ENCODE measurements around the gene TSPAN11. TPM values are rescaled to one million over a fixed set of nuclear protein-coding genes. Genes with fewer than 3 reads are reported as not detected.

Gene TSPAN11
- total RNA-seq, 1 donor from 2014 or later: 31.0 TPM

- H3K9me3 Mint-ChIP-seq (ENCODE audit: unreplicated experiment): peaks cover 32% of the 10 kb centered on the region
- DNase-seq: no peak
- no peak overlapping the region for H3K4me3 Mint-ChIP-seq (ENCODE audit: unreplicated experiment)
- TF ChIP-seq CTCF (IDR thresholded peaks at IDR 0.05; ENCODE audit: partially characterized antibody, unreplicated experiment): no peak
- peaks cover 32% of the 10 kb centered on the region for H3K27me3 Mint-ChIP-seq (ENCODE audit: unreplicated experiment)
- H3K4me1 Mint-ChIP-seq (ENCODE audit: low read depth, unreplicated experiment): peaks cover 44% of the 10 kb centered on the region
- H3K36me3 Mint-ChIP-seq (ENCODE audit: unreplicated experiment): peaks cover 7% of the 10 kb centered on the region
- no peak overlapping the region for H3K27ac Mint-ChIP-seq (ENCODE audit: unreplicated experiment)
Observed at GRCh38 chr12:30992381-30992780, 65.8 kb downstream of the TSPAN11 start.

GRCh38 chr12:30993766-30994165 lies 67.2 kb downstream of the TSPAN11 start:
- Mint-ChIP-seq H3K27ac (ENCODE audit: unreplicated experiment) (no peak overlapping the region), H3K4me3 (ENCODE audit: unreplicated experiment) (no peak overlapping the region)

GRCh38 chr12:30994274-30994673 lies 67.7 kb downstream of the TSPAN11 start:
- Mint-ChIP-seq H3K9me3 (ENCODE audit: unreplicated experiment) (peaks cover 27% of the 10 kb centered on the region), H3K4me1 (ENCODE audit: low read depth, unreplicated experiment) (peaks cover 37% of the 10 kb centered on the region), H3K4me3 (ENCODE audit: unreplicated experiment) (no peak overlapping the region), H3K27me3 (ENCODE audit: unreplicated experiment) (peaks cover 27% of the 10 kb centered on the region), H3K27ac (ENCODE audit: unreplicated experiment) (no peak overlapping the region), H3K36me3 (ENCODE audit: unreplicated experiment) (peaks cover 7% of the 10 kb centered on the region)
- TF ChIP-seq CTCF (IDR thresholded peaks at IDR 0.05; ENCODE audit: partially characterized antibody, unreplicated experiment): no peak
- peak; percentile 8 for DNase-seq

More at GRCh38 chr12:30993766-30994165, 67.2 kb downstream of the TSPAN11 start:
- no peak for TF ChIP-seq CTCF (IDR thresholded peaks at IDR 0.05; ENCODE audit: partially characterized antibody, unreplicated experiment)
- H3K36me3 Mint-ChIP-seq (ENCODE audit: unreplicated experiment): peaks cover 7% of the 10 kb centered on the region
- DNase-seq: no peak
- H3K9me3 Mint-ChIP-seq (ENCODE audit: unreplicated experiment): peaks cover 32% of the 10 kb centered on the region
- peaks cover 31% of the 10 kb centered on the region for H3K27me3 Mint-ChIP-seq (ENCODE audit: unreplicated experiment)
- peaks cover 41% of the 10 kb centered on the region for H3K4me1 Mint-ChIP-seq (ENCODE audit: low read depth, unreplicated experiment)

DNA sequence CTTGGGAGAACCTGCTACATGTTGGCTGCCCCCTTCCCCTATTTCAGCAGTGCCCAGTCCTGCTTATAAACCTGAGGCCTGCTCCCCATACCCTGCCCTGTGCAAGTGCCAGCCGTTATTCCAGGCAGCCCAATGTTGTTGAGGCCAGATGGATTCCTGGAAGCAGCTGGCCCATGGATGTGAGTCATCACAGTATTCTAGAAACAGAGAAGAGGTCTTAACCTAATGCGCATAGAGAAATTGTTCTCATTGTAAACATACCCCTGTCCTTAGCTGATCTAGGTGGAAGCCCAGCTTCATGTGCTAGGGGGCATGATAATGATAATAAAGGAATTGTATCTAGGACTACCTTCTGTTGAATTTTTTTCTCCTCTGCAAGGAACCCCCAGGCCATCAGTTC lies 69.7 kb downstream of the TSPAN11 start:
- Mint-ChIP-seq H3K36me3 (ENCODE audit: unreplicated experiment) (peaks cover 7% of the 10 kb centered on the region), H3K9me3 (ENCODE audit: unreplicated experiment) (peaks cover 16% of the 10 kb centered on the region), H3K27me3 (ENCODE audit: unreplicated experiment) (peaks cover 18% of the 10 kb centered on the region), H3K4me1 (ENCODE audit: low read depth, unreplicated experiment) (peaks cover 18% of the 10 kb centered on the region), H3K27ac (ENCODE audit: unreplicated experiment) (peak overlapping the region; percentile 67), H3K4me3 (ENCODE audit: unreplicated experiment) (peak overlapping the region; percentile 25)
- peak; percentile 27 for DNase-seq
- no peak for TF ChIP-seq CTCF (IDR thresholded peaks at IDR 0.05; ENCODE audit: partially characterized antibody, unreplicated experiment)

- peak; percentile 22 for DNase-seq
- Mint-ChIP-seq H3K36me3 (ENCODE audit: unreplicated experiment) (peaks cover 7% of the 10 kb centered on the region), H3K4me1 (ENCODE audit: low read depth, unreplicated experiment) (peaks cover 18% of the 10 kb centered on the region), H3K27me3 (ENCODE audit: unreplicated experiment) (peaks cover 20% of the 10 kb centered on the region), H3K4me3 (ENCODE audit: unreplicated experiment) (peak overlapping the region; percentile 35), H3K27ac (ENCODE audit: unreplicated experiment) (peak overlapping the region; percentile 67), H3K9me3 (ENCODE audit: unreplicated experiment) (peaks cover 16% of the 10 kb centered on the region)
- TF ChIP-seq CTCF (IDR thresholded peaks at IDR 0.05; ENCODE audit: partially characterized antibody, unreplicated experiment): no peak
Observed at GRCh38 chr12:30996752-30997151, 70.2 kb downstream of the TSPAN11 start.

Measured in glutamatergic neuron (in vitro differentiated cells).